CD4-positive, alpha-beta T cell treated with Interleukin-4 for 4 hours (primary cell): Measurements from ENCODE around the gene NLRP9.

ENCODE experiments used
- DNase-seq: peaks from one replicate; pipeline ENCODE4 v3.0.0-alpha.2; 2020

The NLRP9 gene

DNA sequence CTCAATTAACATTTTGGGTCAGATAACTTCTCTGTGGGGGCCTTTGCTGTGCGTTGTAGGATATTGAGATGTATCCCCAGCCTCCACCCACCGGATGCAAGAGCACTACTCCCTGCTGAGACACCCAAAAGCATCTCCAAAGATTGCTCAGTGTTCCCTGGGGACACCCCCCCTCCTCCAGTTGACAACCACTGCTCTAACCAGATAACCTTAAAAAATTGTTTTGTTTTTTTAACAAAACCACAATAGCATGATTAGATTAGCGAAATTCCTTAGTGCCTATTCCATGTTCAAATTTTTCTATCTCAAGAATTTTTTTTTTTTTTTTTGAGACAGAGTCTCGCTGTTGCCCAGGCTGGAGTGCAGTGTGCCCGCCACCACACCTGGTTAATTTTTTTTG lies 65.8 kb downstream of the NLRP9 start:
- no peak for DNase-seq

GRCh38 chr19:55671054-55671378 lies 67.2 kb downstream of the NLRP9 start:
- no peak for DNase-seq

GRCh38 chr19:55670280-55671053 lies 67.7 kb downstream of the NLRP9 start:
- no peak for DNase-seq

DNA sequence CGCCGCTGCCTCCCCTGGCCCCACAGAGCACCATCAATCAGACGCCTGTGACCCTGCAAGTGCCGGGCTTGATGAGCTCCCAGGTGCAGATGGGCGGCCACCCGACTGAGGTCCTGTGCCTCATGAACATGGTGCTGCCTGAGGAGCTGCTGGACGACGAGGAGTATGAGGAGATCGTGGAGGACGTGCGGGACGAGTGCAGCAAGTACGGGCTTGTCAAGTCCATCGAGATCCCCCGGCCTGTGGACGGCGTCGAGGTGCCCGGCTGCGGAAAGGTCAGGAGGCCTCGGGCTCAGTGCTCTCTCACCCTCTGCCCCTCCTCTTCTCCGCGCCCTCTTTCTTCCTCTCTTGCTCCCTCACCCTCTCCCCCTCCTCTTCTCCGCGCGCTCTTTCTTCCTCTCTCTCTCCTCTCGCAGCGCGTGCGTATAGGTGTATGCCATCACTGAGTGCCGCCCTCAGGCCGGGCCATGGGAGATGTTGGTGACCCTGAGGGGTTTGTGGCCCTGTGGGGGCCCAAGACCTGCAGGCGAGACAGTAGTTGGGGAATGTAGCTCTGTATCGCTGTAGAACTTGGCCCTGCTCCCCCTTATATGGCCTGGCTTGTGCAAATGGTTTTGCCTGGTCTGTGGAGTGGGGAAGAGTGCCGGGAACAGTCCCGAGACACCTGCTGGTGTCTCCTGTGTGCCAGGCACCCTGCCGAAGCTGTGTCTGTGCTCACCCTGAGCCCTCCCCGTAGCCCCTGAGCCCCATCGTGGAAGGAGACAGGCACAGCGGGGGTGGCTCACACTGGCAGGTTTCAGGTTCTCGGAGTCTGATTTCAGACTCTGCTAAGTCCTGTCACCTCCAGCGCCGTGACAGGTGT lies 68.6 kb downstream of the NLRP9 start:
- no peak for DNase-seq

DNA sequence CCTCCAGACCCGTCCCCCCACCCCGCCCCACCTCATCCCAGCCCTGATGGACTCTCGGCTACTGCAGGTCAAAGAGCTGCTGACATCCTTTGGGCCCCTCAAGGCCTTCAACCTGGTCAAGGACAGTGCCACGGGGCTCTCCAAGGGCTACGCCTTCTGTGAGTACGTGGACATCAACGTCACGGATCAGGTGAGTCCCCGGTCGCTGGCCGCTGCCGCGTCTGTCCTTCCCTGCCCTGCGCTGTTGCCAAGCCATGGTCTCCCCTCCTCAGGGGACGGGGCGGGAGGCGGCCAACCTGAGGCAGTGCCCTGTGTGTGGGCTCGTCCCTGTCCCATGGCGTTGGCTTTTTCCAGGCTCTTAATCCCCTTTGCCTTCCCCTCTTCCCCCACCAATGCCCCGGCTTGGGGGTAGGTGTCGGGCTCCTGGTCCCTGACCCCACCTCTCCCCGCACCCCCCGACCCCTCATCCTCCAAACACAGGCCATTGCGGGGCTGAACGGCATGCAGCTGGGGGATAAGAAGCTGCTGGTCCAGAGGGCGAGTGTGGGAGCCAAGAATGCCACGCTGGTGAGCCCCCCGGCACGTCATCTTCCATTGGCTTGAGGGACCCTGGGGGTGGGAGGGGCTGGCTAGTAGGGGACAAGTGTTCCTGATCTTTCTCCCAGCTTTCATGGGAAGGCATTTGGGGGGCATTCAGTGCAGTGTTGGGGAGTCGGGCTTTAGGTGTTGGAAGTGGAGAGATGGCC lies 69.4 kb downstream of the NLRP9 start:
- no peak for DNase-seq

DNA sequence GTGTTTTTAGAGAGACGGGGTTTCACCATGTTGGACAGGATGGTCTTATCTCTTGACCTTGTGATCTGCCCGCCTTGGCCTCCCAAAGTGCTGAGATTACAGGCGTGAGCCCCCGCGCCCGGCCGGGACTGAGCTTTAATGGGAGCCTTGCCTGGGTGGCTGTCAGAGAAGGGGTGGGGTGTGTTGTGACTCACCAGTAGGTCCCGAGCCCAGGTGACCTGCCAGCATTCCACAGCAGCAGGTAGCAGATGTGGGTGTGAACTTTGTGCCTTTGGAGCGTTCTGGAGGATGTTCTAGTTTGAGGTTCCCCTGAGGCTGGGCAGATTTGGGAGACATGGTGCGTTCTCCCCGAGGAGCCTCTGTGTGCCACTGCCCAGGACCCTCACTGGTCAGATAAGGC lies 70.2 kb downstream of the NLRP9 start:
- no peak for DNase-seq

- no peak for DNase-seq
Measured at GRCh38 chr19:55667511-55667910, 70.7 kb downstream of the NLRP9 start.

DNA sequence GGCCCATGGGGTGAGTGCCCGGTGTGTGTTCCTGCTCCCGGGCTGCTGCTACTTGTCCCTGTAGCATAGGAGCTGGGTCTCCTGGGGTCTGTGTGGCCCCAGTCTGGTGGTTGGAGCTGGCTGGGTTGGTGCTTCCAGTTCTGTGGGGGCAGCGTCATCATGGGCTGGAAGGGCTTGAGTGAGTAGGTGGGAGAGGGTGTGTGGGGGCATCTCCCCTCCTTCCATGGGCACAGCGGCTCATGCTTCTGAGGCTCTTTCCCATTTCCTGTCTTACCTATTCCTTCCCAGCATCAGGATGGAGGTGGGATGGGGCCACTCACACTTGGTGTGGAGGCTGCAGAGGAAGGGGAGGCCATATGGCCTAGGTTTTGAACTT lies 71.2 kb downstream of the NLRP9 start:
- no peak for DNase-seq

DNA sequence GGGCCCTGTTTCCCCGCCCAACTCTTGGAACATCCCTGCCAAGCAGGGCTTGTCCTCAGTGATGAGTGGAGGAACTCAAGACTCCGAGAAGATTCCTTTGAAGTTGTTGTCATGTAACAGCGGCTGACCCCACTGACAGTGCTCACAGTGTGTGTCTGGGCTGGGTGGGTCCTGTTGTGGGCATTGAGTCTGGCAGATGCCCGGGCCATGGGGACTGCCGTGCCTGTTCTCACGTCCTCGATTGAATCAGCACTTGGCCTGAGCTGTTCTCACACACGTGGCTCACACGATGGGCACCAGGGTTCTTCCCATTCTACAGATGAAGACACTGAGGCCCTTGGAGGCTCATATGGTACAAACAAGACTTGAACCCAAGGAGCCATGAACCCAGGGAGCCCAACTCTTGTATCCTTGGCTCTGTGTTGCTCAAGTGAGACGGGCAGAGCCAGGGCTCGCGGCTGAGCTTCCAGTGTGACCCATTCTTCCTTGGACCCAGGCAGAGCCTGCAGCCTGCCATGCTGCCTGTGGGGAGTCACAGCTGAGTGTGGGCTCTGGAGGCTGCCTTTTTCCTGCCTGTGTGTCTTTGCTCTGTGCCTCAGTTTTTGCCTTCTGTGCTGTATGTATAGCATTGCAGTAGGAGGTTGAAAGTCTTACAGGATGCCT lies 71.7 kb downstream of the NLRP9 start:
- DNase-seq = no peak

DNA sequence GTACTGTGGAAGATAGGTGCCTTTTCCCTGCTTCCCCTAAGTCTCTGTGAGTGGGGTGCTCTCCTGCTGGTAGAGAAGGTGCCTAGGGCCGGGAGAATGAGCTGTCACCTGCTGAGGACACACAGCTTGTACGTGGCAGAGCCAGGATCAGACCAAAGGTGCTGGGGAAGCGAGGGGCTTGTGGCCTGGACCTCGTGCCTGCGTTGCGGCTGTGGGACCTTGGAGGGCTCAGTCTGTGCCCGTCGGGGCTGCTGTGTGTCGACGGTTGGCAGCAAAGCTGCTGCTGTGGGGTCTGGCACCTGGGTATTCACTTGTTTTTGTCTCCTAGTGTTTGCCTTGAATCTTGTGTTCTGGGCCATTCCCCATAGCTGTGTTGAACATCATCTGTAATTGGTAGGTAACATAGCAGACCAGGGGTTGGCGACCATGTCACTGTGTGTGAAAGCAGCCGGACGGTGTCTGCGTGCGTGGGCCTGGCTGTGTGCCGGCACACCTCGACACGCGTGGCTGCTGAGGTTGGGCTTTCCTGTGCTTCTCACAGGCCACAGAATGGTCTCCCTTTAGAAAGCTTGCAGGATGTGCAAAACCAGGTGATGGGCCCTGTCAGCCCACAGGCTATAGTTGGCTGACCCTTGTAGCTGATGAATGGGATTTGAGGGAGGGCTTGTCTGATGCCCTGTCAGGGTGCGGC lies 74.2 kb downstream of the NLRP9 start:
- DNase-seq = no peak

GRCh38 chr19:55661826-55662225 lies 76.4 kb downstream of the NLRP9 start:
- DNase-seq = no peak

DNA sequence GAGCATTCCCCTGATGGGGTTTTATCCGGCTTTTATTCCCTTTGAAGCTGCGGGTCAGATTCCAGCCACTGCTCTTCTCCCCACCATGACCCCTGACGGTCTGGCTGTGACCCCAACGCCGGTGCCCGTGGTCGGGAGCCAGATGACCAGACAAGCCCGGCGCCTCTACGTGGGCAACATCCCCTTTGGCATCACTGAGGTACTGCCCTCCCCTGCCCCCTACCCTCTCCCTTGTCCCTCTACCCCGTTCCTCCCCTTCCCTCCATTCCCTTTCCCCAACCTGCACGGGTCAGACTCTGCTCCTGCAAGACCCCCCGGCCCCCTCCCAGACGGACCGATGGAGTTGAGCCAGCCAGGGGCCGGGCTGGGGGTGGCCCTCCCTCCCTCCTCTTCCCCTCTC lies 77.2 kb downstream of the NLRP9 start:
- no peak for DNase-seq

- DNase-seq = no peak
Measured at GRCh38 chr19:55660404-55660803, 77.8 kb downstream of the NLRP9 start.

DNA sequence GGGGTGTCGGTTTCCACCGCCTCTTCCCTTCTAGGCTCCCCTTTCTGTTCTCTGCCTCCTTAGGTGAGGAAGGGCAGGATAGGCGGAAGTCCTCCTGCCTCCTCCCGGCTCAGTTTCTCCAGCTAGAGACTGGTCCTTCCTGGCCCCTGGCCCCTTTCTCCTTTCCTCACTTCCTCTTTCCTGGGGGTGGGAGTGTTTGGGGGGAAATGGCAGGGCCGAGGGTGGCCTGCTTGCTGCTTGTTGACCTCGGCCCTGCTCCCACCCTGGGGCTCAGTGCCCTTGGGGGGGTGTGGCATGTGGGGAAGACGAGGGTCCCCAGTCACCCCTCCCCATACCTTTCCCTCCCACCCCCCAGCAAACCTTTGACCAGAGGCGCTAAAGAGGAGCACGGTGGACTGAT lies 78.4 kb downstream of the NLRP9 start:
- DNase-seq = no peak

DNA sequence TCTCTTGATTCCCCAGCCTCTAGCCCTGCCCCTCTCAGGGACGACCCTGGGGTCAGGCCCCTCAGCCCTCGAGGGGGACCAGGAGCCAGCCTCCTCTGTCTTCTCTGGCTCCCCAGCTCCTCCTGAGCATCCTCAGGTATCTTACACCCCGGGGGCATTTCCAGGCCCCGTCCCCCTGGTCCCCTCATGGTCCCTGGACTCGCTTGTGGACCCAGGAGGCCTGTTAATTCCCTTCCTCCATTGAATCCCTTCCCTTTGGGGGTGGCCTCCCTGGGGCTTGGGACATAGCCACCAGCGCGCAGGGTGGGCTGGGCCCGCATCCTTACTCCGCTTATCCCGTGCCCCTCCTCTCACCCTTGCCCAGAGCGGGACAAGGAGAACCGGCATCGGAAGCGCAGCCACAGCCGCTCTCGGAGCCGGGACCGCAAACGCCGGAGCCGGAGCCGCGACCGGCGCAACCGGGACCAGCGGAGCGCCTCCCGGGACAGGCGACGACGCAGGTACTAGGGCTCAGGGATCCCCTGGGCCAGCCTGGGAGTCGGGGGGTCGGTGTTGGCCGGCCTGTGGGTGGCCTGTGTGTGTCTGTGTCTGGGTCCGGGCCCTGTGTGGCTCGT lies 79.2 kb downstream of the NLRP9 start:
- no peak for DNase-seq
